ENCODE results near the gene KAT6B. TPM values are rescaled to one million over a fixed set of nuclear protein-coding genes. Genes with fewer than 3 reads are reported as not detected.

KAT6B gene
- total and polyA plus RNA-seq, 2 of the 8 experiments (the other 6 are each of a cell fraction or from before 2014, with no cell fraction given): 7.3 to 30.8 TPM

- no peak overlapping the region for H4K5ac ChIP-seq (ENCODE audit: insufficient read length, low read depth, low read length)
- H3K23ac ChIP-seq (ENCODE audit: insufficient read length): no peak overlapping the region
- no peak overlapping the region; a peak in 1 of 4 replicates for H3K4me2 ChIP-seq (ENCODE audit: insufficient read depth in 1 of 2, low read depth in 2 of 2, low read length in 2 of 2)
- no peak overlapping the region for H2BK120ac ChIP-seq (replicated peaks; ENCODE audit: low read depth, low read length)
- H3K27me3 ChIP-seq (replicated peaks in 1 of 4; ENCODE audit: control insufficient read depth in 3 of 4, extremely low read depth in 1 of 4, insufficient read depth in 3 of 4, low read length in 3 of 4): no peaks in the 10 kb centered on the region
- no peak overlapping the region for H2BK12ac ChIP-seq (ENCODE audit: low read depth, low read length)
- H3K4me3 ChIP-seq (ENCODE audit: extremely low read depth in 1 of 4, insufficient read depth in 2 of 4, low read depth in 3 of 4, low read length in 4 of 4): no peak overlapping the region
- H3K79me1 ChIP-seq (ENCODE audit: low read depth, low read length): no peaks in the 10 kb centered on the region
- H2AK5ac ChIP-seq (ENCODE audit: low read depth, low read length): no peak overlapping the region
- no peak overlapping the region for H3K14ac ChIP-seq (ENCODE audit: insufficient read length)
- H3K56ac ChIP-seq (replicated peaks; ENCODE audit: insufficient read length, low read depth, low read length): no peak overlapping the region
- H3K4ac ChIP-seq (replicated peaks; ENCODE audit: insufficient read length, low read depth, low read length): no peak overlapping the region
- no peaks in the 10 kb centered on the region for H3K4me1 ChIP-seq (replicated peaks in 1 of 4; ENCODE audit: control insufficient read depth in 3 of 4, insufficient read depth in 4 of 4, low read length in 3 of 4)
- no peaks in the 10 kb centered on the region for H4K20me1 ChIP-seq (replicated peaks in 1 of 2; ENCODE audit: control insufficient read depth in 1 of 2, insufficient read depth in 2 of 2, low read length in 2 of 2)
- H4K91ac ChIP-seq (replicated peaks; ENCODE audit: insufficient read length, low read length): peak overlapping the region; percentile 0
- ChIA-PET POLR2A (ENCODE audit: partially characterized antibody) (interaction anchor here (0.7 to 1.0 kb wide), 2 partner anchors 9 to 21 kb away, joined by 3 read pairs; no protein-coding TSS in a partner anchor), CTCF (ENCODE audit: partially characterized antibody) (interaction anchor here (0.5 to 0.9 kb wide), 3 partner anchors 22 to 1432 kb away, joined by 3 read pairs; no protein-coding TSS in a partner anchor)
- no peak overlapping the region for H2BK20ac ChIP-seq (ENCODE audit: low read length)
- H2BK5ac ChIP-seq (ENCODE audit: low read depth, low read length): no peak overlapping the region
- H2AFZ ChIP-seq (ENCODE audit: low read length): no peak overlapping the region
- 94% methylated on average over 1 of the region's 1 CpG; no CpG with 5 or more reads in 1 of the 2 experiments for WGBS, 2 experiments (ENCODE audit: extremely low coverage in 1 of 2, insufficient coverage in 1 of 2, insufficient read length in 1 of 2, insufficient replicate concordance in 2 of 2, low coverage in 1 of 2, low lambda C conversion rate in 2 of 2, missing lambda C conversion rate in 1 of 2)
- TF ChIP-seq RFX5 (IDR thresholded peaks at IDR 0.05; ENCODE audit: borderline replicate concordance, low read depth, low read length): no peak
- FAIRE-seq: no peak
- no peaks in the 10 kb centered on the region for H3K79me2 ChIP-seq (ENCODE audit: control insufficient read depth in 1 of 2, insufficient read depth in 2 of 2, low read length in 2 of 2)
- no peaks in the 10 kb centered on the region for H3K9me3 ChIP-seq (ENCODE audit: insufficient read depth in 2 of 2, low read depth in 1 of 2, low read length in 1 of 2)
- no peak overlapping the region for H3K27ac ChIP-seq (ENCODE audit: low read depth, low read length)
- no peak for DNase-seq (ENCODE audit: low read depth in 1 of 2, low spot score in 2 of 2)
- no peak overlapping the region for H3K9ac ChIP-seq (replicated peaks in 1 of 4; ENCODE audit: extremely low read depth in 1 of 4, low read depth in 3 of 4, low read length in 3 of 4)
- 0 out of 2 replicates have a peak overlapping the region, but pooled peaks have one; percentile 43 for H4K8ac ChIP-seq (ENCODE audit: extremely low read depth, insufficient read depth, low read length)
- H3K18ac ChIP-seq (ENCODE audit: extremely low read depth, low read length): no peak overlapping the region
- H2BK15ac ChIP-seq (ENCODE audit: low read length): no peak overlapping the region
- no peaks in the 10 kb centered on the region for H3K36me3 ChIP-seq (ENCODE audit: control insufficient read depth in 2 of 4, insufficient read depth in 4 of 4, low read length in 3 of 4)
- no peaks in the 10 kb centered on the region for H3K23me2 ChIP-seq (ENCODE audit: low read depth, low read length)
Measured at GRCh38 chr10:75042292-75042974, 216.0 kb downstream of the KAT6B start.

Data from H1 (cell line).